ENCODE measurements around the gene KLF1.

GRCh38 chr19:12838886-12839756 lies 47.9 kb downstream of the KLF1 start:
- TF ChIP-seq YY1 (IDR thresholded peaks at IDR 0.05; ENCODE audit: insufficient read depth, insufficient read length) (no peak), ZNF274 (IDR thresholded peaks at IDR 0.05; ENCODE audit: low read depth, low read length) (no peak)
